GM18951 (cell line): ENCODE measurements around the gene HOXA13.
A peak's percentile ranks its signal among the peaks of the same experiment; 100 is the strongest.

Source experiments
- POLR2A ChIP-seq: IDR thresholded peaks from 4 replicates; pipeline ENCODE4 v1.6.1; 2011; ENCODE audit warnings: mild to moderate bottlenecking; ENCODE audit not compliant: insufficient read length, insufficient read depth; ENCODE audit errors: extremely low read depth
- in situ Hi-C: fragments of 300-500 bp; cut with MboI; formaldehyde crosslinking; loops from one replicate; pipeline ENCODE4 v1.12.0; 2022; ENCODE audit warnings: low sequenced_read_pairs, mixed read lengths, inconsistent platforms; ENCODE audit not compliant: unreplicated experiment

The HOXA13 gene

GRCh38 chr7:27166531-27167505 lies 33.1 kb downstream of the HOXA13 start:
- TF ChIP-seq POLR2A = no peak
- in situ Hi-C loops = no loop called here

- no peak for TF ChIP-seq POLR2A
Measured at GRCh38 chr7:27165996-27166530, 33.8 kb downstream of the HOXA13 start.

DNA sequence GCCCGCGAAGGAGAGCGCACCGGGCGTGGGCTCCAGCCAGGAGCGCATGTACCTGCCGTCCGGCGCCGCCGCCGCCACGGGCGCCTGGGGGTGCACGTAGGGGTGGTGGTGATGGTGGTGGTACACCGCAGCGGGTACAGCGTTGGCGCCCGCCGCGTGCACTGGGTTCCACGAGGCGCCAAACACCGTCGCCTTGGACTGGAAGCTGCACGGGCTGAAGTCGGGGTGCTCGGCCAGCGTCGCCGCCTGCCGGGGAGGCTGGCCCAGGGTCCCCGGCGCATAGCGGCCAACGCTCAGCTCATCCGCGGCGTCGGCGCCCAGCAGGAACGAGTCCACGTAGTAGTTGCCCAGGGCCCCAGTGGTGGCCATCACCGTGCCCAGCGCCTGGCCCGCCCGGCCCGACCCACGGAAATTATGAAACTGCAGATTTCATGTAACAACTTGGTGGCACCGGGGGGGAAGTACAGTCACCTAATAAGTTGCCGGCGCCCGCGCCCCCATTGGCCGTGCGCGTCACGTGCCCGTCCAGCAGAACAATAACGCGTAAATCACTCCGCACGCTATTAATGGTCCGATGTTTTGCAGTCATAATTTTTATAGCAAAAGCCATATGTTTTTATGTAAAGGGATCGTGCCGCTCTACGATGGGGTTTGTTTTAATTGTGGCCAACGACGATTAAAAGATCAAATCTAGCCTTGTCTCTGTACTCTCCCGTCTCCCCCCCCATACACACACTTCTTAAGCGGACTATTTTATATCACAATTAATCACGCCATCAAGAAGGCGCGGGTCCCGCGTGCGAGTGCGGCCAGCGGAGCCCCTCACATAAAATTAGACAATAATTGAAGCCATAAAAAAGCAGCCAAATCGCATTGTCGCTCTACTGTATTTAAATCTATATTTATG lies 34.5 kb downstream of the HOXA13 start, which contains the start of gene HOXA9:
Gene HOXA9, minus strand, starts transcription at position 449 of the 907 bp plus-strand sequence. Its CDS starts 80 bp downstream, at position 369.
- in situ Hi-C loops = no loop called here
- peak; percentile 50 for TF ChIP-seq POLR2A

More at GRCh38 chr7:27165996-27166530, 33.8 kb downstream of the HOXA13 start:
- in situ Hi-C loops = no loop called here

DNA sequence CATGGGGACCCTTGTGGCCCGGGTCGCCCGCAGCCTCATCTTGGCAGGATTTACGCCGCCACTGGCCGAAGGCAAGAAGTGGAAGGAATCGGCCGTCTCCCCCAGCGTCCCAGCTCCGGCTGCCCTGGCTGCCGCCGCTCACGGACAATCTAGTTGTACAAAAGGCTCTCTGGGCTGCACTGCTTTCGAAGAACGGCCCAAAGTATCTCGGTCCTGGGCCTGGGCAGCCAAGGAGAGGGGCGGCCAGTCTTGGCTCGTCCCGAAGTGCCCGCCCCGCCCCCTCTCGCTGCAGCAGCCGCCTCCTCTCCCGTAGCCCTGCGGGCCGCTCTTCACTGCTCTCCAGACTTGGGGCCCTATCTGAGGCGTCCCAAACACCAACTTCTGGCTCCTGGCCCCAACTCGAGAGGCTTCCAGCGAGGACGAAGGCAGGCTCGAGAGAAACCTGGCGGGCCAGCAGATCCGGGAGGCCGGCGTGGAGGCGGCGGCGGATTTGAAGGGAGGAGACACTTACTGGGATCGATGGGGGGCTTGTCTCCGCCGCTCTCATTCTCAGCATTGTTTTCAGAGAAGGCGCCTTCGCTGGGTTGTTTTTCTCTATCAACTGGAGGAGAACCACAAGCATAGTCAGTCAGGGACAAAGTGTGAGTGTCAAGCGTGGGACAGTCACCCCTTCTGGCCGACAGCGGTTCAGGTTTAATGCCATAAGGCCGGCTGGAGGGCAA lies 35.4 kb downstream of the HOXA13 start:
- in situ Hi-C loops = no loop called here
- TF ChIP-seq POLR2A = no peak

DNA sequence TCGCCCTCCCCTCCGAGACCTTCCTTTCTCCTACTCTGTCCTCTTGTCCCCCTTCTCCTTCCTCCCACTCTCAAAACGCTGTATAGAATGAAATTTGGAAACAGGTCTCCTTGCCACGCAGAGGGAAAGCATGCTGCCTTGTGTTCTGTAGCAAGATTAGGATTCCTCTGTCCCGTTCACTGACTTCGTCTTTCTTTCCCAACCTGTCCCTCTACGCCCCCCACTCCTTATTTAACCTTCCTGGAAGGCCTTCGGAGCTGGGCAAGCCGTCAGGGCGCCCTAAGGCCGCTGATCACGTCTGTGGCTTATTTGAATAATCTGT lies 35.9 kb downstream of the HOXA13 start:
- TF ChIP-seq POLR2A = no peak
- in situ Hi-C loops = no loop called here

GRCh38 chr7:27163288-27164044 lies 36.4 kb downstream of the HOXA13 start:
- in situ Hi-C loops = no loop called here
- no peak for TF ChIP-seq POLR2A

DNA sequence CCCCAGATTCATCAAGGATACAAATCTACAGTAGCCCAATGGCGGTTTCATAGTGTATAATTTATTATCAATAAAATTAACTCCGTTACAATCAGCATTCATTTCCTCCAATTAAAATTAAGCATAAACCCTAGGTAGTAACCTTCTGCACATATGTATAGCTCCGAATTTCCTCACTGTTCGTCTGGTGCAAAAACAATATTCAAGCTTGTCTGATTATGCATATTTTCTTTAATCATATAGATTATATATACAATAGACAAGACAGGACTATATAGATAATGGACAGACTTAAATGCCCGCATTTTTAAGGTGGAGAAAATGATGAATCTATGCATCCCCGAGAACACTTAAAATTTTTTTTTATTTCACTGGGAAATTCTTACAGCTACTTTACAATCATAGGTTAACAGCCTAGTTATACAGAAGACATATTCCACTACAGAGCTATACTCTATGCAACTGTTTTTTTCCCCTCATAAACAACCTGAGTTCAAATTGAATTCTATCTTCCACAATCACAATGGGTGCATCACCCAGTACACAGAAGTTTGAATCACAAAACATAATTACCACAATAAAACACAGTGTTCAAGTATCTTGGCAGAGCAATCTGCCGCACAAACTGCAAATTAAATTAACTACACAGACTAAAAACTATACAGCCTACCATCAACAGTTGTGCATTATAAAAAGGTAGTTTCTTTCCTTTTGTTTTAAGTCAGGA lies 37.2 kb downstream of the HOXA13 start:
- in situ Hi-C loops = no loop called here
- TF ChIP-seq POLR2A = no peak

DNA sequence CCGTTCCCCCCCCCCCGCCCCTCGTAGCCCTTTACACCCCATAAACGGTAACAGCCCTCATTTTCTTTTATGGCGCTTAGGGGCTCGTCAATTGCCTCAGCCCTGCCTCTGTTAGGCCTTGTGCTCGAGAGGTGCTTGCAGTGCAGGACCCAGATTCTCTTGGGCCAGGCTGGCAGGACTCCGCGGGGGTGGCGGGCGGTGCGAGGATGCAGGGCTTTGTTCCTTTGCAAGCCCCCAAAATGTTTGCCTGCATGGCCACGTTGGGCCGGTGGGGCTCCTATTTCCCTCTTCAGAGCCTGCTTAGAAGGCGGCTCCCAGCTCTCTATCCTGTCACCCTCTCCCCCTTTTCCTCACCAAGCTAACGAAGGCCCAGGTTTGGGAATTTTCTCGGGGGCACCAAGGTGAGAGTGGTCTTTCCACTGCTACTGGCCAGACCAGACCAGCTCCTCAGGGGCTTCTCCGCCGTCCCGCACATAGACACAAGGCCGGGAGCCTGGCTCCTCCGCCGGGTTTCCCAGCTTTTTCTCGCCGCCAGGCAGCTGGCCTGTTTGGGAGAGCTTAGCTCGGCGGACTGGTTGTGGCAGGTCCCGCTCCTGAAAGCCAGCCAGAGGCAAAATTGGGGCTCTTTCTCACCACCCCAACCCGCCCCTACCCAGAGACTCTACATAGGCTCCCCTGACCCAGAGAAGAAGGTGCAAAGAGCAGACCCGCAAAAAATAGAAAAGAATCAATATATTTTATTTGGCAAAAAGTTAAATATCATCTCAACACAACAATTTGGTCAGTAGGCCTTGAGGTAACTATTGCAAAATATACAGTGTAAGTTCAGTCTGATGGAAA lies 38.0 kb downstream of the HOXA13 start:
- in situ Hi-C loops = no loop called here
- no peak for TF ChIP-seq POLR2A

DNA sequence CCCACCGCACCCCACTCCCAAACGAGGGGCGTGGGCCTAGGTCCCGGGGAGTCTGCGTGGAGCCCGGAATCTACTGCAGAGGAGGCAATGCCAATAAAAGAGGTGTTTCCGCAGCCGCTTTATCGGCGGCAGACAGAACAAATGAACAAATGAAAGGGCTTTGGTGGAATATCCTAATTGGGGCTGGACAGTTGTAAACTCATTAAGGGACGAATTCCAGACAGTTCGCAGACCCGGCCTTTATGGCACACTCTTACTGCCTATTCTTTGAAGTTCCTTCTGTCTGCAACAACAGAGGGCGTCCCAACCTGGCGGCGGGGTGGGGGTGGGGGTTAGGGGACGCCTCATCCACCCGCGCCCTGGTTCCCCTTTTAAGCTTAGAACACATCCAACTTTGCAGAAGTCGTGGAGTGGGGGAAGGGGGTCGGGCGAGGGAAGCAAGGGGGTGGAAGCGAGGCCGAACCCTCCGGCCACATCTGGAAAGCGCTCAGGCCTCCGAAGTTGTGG lies 38.6 kb downstream of the HOXA13 start:
- in situ Hi-C loops = no loop called here
- no peak for TF ChIP-seq POLR2A

GRCh38 chr7:27160546-27161213 lies 39.2 kb downstream of the HOXA13 start:
- in situ Hi-C loops = no loop called here
- TF ChIP-seq POLR2A = no peak
